GM19324 (cell line): ENCODE results near the gene CCDC18.
"Not testable (repeated sequence)": the region's sequence is repeated elsewhere in the genome, so short reads cannot be mapped to it uniquely, and the experiment has no call there.

Experiments
- ATAC-seq: cut with Tn5 transposase; IDR thresholded peaks from one replicate; pipeline ENCODE4 v1.9.1; 2021; ENCODE audit warnings: mild to moderate bottlenecking, moderate library complexity; ENCODE audit not compliant: unreplicated experiment, low FRiP score

CCDC18 gene

DNA sequence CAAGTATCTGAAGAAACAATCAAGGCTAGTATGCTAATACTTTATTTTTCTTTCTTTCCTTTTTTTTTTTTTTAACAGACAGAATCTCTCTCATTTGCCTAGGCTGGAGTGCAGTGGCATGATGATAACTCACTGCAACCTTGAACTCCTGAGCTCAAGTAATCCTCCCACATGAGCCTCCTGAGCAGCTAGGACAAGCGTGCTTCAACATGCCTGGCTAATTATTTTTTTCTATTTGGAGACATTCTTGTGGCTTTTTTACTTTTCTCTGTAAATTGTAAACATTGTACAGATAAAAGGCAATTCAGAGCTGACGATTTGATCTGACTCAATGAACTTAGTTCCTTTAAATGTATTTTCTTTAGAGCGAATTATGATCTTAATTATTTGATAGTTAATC is 41.4 kb downstream of the CCDC18 start:
- no peak for ATAC-seq

DNA sequence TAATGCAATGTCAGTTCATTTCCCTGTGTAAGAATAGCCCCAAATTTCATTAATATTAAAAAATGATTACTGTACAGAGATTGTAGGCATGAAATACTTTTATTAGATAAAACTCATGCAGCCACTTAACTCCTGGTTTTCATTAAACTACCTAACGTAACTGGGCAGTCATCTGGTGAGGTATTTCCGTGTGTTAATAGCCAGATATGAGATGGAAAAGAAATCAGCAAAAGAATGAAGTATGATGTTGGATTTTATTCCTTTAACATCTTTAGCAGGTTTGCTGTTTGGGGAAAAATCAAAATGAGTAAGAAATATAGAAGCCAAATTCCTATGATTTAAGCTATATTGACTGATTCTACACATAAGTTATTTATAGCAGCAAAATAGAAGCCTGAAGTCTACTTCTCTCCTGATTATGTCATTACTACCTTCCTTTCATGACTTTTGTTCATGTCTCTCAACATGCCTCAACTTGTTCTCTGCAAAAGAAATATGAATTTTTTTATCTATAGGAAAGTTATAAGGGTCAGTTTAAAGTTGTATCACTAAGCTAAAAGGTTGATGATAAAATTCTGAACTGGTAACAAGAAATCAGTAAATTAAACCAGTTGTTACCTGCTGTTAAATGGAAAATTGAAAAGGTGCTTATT is 42.6 kb downstream of the CCDC18 start:
- ATAC-seq, result no peak

GRCh38 chr1:93235261-93235660 is 54.7 kb downstream of the CCDC18 start:
- no peak for ATAC-seq

DNA sequence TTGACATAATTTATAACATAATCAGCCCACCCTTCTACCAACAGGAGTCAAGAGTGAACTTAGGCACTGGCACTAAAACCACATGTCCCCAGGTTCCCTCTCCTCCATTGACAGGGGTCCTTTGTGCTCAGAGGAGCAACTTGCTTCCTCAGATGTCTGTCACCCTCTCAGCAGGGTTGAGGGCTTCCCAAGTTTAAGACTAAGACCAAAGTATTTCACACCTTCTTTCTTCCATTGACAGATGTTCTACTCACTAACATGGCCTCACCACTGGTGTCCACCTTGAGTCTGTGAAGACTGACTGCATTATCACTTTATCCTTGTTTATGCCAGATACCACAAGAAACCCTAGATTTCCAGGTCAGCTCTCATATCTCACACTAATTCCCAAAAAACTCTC is 56.5 kb downstream of the CCDC18 start:
- ATAC-seq, result no peak

- no peak for ATAC-seq
Measured at GRCh38 chr1:93238425-93238824, 57.9 kb downstream of the CCDC18 start.

GRCh38 chr1:93239863-93240262 is 59.3 kb downstream of the CCDC18 start:
- no peak for ATAC-seq

- ATAC-seq, result not testable (repeated sequence)
Measured at GRCh38 chr1:93243233-93243632, 62.7 kb downstream of the CCDC18 start.

DNA sequence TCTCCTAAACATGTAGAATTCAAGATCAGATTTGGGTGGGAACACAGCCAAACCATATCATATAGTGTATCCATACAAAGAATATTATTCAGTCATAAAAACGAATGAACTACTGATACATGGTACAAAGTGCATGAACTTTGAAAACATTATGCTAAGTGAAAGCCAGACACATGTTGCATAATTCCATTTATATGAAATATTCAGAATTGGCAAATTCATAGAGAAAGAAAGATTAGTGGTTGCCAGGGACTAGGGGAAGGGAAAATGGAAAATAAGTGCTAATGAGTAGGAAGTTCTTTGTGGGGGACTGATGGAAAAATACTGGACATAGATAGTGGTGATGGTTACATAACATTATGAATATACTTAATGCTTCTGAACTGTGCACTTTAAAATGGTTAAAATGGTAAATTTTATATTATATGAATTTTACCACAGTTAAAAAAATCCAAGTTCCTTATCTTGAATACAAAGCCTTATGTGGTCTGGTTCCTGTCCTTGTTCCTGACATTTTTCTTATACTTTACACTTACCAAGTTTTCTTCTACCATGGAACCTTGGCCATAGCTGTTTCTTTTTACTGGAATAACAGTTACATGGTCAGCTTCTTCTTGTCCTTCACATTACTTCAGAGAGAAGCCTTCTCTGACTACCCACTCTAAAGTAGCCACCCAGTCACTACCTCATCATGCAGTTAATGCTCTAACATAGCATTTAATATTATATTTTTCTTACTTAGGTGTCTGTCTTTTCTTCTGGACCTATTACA is 64.0 kb downstream of the CCDC18 start:
- ATAC-seq, result no peak

- ATAC-seq, result no peak
Measured at GRCh38 chr1:93251966-93252365, 71.4 kb downstream of the CCDC18 start.

DNA sequence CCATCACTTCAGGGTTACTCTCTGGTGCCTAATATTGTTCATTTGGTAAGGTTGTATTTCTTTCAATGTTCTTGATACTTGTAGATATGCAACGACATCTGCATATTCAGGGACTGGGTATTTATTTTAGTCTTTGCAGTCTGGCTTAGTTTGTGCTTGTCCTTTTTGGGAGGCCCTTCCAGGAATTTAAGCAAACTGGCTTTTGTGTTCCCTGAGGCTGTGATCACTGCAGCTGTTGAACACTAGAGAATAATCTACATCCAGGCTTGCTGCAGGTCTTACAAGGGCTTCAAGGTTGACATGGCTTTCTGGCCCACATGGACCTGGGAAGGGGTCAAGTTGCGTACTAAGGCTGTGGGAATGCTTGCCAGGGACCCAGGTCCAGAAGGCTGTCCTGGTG is 72.1 kb downstream of the CCDC18 start:
- ATAC-seq, result no peak

DNA sequence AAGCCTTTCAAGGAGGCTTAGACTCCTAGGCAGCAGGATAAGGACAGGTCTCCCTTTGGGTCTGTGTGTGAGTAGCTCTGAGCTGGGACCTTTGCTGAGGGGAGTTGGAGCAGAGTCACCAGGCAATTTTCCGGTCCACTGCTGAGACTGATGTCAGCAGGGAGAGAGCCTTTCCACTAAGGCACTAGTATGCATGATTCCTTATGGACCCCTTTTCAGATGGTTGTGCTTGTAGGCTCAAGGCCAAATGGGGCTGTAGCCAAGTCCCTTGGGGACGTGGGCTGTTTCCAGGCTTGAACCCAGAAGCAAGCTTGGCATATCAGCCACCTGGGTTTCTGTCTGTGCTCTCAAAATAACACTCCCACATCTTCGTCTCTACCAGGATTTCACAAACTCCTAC is 73.0 kb downstream of the CCDC18 start:
- no peak for ATAC-seq

DNA sequence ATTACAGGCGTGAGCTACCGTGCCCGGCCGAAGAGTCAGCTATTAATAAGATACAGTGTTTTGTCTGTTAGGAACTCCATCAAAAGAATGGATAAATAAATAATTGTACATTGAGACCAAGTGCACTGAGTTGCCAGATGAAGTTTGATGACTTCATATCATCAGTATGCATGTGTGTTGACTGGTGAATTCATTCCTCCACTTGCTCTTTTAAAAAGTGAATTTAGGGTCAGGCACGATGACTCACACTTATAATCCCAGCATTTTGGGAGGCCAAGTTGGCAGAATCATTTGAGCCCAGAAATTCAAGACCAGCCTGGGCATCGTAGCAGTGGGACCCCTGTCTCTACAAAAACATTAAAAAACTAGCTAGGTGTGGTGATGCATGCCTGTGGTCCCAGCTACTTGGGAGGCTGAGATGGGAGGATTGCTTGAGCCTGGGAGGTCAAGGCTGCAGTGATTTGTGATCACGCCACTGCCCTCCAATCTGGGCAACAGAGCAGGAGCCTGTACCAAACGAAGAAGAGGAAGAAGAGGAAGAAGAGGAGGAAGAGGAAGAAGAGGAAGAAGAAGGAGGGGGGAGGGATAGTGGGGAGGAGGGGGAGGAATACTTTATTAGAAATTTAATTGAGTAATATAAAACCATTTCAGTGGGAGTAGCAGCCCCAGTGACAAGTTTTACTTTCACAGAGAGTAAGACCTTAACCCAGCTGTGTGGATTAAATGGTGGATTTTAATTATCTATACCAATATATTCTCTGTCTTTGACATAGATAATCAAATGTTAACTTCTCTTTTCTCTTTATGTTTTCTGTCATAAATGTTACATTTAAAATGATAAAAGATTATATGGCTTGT is 74.9 kb downstream of the CCDC18 start:
- ATAC-seq, result no peak

- ATAC-seq, result no peak
Measured at GRCh38 chr1:93256433-93256832, 75.9 kb downstream of the CCDC18 start.

DNA sequence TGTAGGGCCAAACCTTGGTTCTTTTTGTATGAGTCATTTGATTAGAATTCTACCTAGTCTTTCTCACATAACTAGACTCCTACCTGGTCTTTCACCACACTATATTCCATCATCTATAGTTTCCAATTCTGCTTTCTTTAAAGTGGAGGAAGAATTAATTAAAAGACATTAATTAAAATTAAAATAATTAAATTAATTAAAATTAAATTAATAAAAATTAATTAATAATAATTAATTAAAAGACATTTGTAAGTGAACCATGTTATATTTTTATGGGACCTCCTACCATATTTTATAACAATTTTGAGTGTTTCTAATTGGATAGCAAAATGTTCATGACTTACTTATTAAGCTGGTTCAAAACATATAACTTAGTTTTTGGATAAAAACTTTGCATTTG is 77.4 kb downstream of the CCDC18 start:
- ATAC-seq, result no peak

DNA sequence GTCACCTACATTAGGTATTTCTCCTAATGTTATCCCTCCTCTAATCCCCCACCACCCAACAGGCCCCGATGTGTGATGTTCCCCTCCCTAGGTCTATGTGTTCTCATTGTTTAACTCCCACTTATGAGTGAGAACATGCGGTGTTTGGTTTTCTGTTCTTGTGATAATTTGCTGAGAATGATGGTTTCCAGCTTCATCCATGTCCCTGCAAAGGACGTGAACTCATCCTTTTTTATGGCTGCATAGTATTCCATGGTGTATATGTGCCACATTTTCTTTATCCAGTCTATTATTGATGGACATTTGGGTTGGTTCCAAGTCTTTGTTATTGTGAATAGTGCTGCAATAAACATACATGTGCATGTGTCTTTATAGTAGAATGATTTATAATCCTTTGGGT is 80.2 kb downstream of the CCDC18 start:
- ATAC-seq, result not testable (repeated sequence)

DNA sequence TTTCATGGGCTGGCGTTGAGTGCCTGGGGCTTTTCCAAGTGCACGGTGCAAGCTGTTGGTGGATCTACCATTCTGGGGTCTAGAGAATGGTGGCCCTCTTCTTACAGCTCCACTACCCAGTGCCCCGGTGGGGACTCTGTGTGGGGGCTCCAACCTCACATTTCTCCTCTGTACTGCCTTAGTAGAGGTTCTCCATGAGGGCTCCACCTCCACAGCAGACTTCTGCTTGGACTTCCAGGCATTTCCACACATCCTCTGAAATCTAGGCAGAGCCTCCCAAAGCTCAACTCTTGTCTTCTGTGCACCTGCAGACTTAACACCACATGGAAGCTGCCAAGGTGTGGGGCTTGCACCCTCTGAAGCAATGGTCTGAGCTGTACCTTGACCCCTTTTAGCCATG is 82.1 kb downstream of the CCDC18 start:
- ATAC-seq, result no peak

DNA sequence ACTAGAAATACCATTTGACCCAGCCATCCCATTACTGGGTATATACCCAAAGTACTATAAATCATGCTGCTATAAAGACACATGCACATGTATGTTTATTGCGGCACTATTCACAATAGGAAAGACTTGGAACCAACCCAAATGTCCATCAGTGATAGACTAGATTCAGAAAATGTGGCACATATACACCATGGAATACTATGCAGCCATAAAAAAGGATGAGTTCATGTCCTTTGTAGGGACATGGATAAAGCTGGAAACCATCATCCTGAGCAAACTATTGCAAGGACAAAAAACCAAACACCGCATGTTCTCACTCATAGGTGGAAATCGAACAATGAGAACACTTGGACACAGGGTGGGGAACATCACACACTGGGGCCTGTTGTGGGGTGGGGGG is 88.4 kb downstream of the CCDC18 start:
- not testable (repeated sequence) for ATAC-seq

GRCh38 chr1:93275262-93275633 is 94.7 kb downstream of the CCDC18 start:
- ATAC-seq, result not testable (repeated sequence)

DNA sequence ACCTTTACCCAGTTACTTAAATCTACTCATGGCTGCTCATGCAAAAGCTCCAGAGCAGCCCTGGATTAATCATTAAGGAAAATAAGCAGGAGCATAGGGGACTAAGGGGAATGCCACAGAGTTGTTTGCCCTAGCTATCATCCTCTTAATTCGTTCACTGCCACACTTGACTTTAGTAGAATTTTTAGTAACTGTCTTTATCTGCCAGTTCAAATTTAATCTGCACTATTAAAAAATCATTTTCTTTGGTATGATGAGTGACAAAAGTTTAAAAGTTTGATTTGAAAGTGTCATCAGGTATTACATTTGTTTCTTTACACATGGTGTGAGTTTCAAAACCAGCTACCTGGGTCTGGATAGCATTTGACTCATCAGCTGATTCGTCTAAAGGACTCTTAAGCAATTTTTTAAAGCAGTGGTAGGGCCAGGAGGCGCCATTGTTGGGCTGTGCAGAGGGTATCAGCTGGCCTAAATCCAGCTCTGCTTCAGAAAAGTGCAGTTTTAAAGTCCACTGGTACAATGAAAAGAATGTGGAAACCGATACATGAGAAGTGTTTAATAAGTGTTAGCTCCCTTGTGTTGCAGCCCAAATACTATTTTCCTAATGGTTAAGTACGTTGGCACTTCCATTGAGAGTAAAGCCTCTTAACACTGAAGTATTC is 95.2 kb downstream of the CCDC18 start:
- ATAC-seq, result no peak

GRCh38 chr1:93277530-93277929 is 97.0 kb downstream of the CCDC18 start:
- not testable (repeated sequence) for ATAC-seq

- no peak for ATAC-seq
Measured at GRCh38 chr1:93283496-93283895, 103.0 kb downstream of the CCDC18 start.
